Parathyroid adenoma (tissue), 2 donors: ENCODE measurements around the gene WDPCP.
"Not testable (repeated sequence)": the region's sequence is repeated elsewhere in the genome, so short reads cannot be mapped to it uniquely, and the experiment has no call there.

Experiments used
- H2AFZ ChIP-seq: fragments of 300-600 bp; sonication (generic); one replicate; pipeline ENCODE4 v1.7.0; 2017; ENCODE audit warnings: antibody characterized with exemption, mild to moderate bottlenecking
- H3K27ac ChIP-seq: fragments of 300-600 bp; sonication (generic); one replicate; pipeline ENCODE4 v1.7.0; 2017
- H3K27me3 ChIP-seq: fragments of 300-600 bp; sonication (generic); one replicate; pipeline ENCODE4 v1.7.0; 2017; ENCODE audit warnings: low read length; ENCODE audit not compliant: control insufficient read depth, insufficient read depth
- H3K36me3 ChIP-seq: fragments of 300-600 bp; sonication (generic); one replicate; pipeline ENCODE4 v1.7.0; 2017; ENCODE audit warnings: low read length; ENCODE audit not compliant: control insufficient read depth, insufficient read depth
- H3K4me1 ChIP-seq: fragments of 300-600 bp; sonication (generic); one replicate; pipeline ENCODE4 v1.7.0; 2017; ENCODE audit warnings: control low read depth
- H3K4me2 ChIP-seq: fragments of 300-600 bp; sonication (generic); one replicate; pipeline ENCODE4 v1.7.0; 2017; ENCODE audit warnings: low read length
- H3K4me3 ChIP-seq: fragments of 300-600 bp; sonication (generic); one replicate; pipeline ENCODE4 v1.7.0; 2017; ENCODE audit warnings: low read depth, low read length
- H3K79me2 ChIP-seq: fragments of 300-600 bp; sonication (generic); one replicate; pipeline ENCODE4 v1.7.0; 2017; ENCODE audit warnings: control low read depth
- H3K9ac ChIP-seq: fragments of 300-600 bp; sonication (generic); one replicate; pipeline ENCODE4 v1.7.0; 2017; ENCODE audit warnings: mild to moderate bottlenecking
- H3K9me3 ChIP-seq: fragments of 300-600 bp; sonication (generic); one replicate; pipeline ENCODE4 v1.7.0; 2017; ENCODE audit warnings: low read length; ENCODE audit not compliant: control insufficient read depth
- CTCF ChIP-seq: fragments of 300-600 bp; sonication (generic); IDR thresholded peaks from one replicate; pipeline ENCODE4 v1.7.0; 2017; ENCODE audit warnings: antibody characterized with exemption, mild to moderate bottlenecking
- donor health status: primary hyperparathyroidism.

Gene WDPCP

GRCh38 chr2:63301481-63301880 lies 286.8 kb downstream of the WDPCP start:
- no peaks in the 10 kb centered on the region for H3K79me2 ChIP-seq
- TF ChIP-seq CTCF, result no peak
- H3K27me3 ChIP-seq, result no peaks in the 10 kb centered on the region
- no peak overlapping the region for H3K9ac ChIP-seq
- no peak overlapping the region for H3K4me3 ChIP-seq
- no peaks in the 10 kb centered on the region for H3K36me3 ChIP-seq
- no peak overlapping the region for H3K4me2 ChIP-seq
- no peaks in the 10 kb centered on the region for H3K4me1 ChIP-seq
- H3K9me3 ChIP-seq, result no peaks in the 10 kb centered on the region
- H2AFZ ChIP-seq, result no peak overlapping the region
- H3K27ac ChIP-seq, result no peak overlapping the region

- H3K9ac ChIP-seq, result no peak overlapping the region
- no peak for TF ChIP-seq CTCF
- no peaks in the 10 kb centered on the region for H3K79me2 ChIP-seq
- no peaks in the 10 kb centered on the region for H3K27me3 ChIP-seq
- H3K9me3 ChIP-seq, result no peaks in the 10 kb centered on the region
- no peak overlapping the region for H3K27ac ChIP-seq
- H2AFZ ChIP-seq, result no peak overlapping the region
- H3K36me3 ChIP-seq, result no peaks in the 10 kb centered on the region
- H3K4me1 ChIP-seq, result no peaks in the 10 kb centered on the region
- no peak overlapping the region for H3K4me3 ChIP-seq
- H3K4me2 ChIP-seq, result no peak overlapping the region
Observed at GRCh38 chr2:63300835-63301234, 287.4 kb downstream of the WDPCP start.

GRCh38 chr2:63287956-63288355 lies 300.3 kb downstream of the WDPCP start:
- H3K4me1 ChIP-seq, result no peaks in the 10 kb centered on the region
- TF ChIP-seq CTCF, result no peak

GRCh38 chr2:63286520-63286919 lies 301.8 kb downstream of the WDPCP start:
- H3K4me2 ChIP-seq, H3K79me2 ChIP-seq, H3K4me1 ChIP-seq, H3K4me3 ChIP-seq, H3K27me3 ChIP-seq, H3K36me3 ChIP-seq, H3K9me3 ChIP-seq, H2AFZ ChIP-seq, H3K27ac ChIP-seq, H3K9ac ChIP-seq: not testable (repeated sequence)

More at GRCh38 chr2:63287956-63288355, 300.3 kb downstream of the WDPCP start:
- Histone ChIP-seq H3K79me2 (no peaks in the 10 kb centered on the region), H3K27me3 (no peaks in the 10 kb centered on the region), H3K4me3 (no peak overlapping the region), H2AFZ (no peak overlapping the region), H3K9ac (no peak overlapping the region), H3K36me3 (no peaks in the 10 kb centered on the region), H3K27ac (no peak overlapping the region), H3K9me3 (no peaks in the 10 kb centered on the region), H3K4me2 (no peak overlapping the region)

- Histone ChIP-seq H2AFZ (no peak overlapping the region), H3K79me2 (no peaks in the 10 kb centered on the region), H3K36me3 (no peaks in the 10 kb centered on the region), H3K27me3 (no peaks in the 10 kb centered on the region), H3K4me3 (no peak overlapping the region), H3K27ac (no peak overlapping the region), H3K9ac (no peak overlapping the region), H3K4me1 (no peaks in the 10 kb centered on the region), H3K4me2 (no peak overlapping the region), H3K9me3 (no peaks in the 10 kb centered on the region)
- TF ChIP-seq CTCF, result no peak
Observed at GRCh38 chr2:63283273-63283672, 305.0 kb downstream of the WDPCP start.
